GM21825 (cell line): ENCODE results near the gene ZNF491.
"Not testable (repeated sequence)": the region's sequence is repeated elsewhere in the genome, so short reads cannot be mapped to it uniquely, and the experiment has no call there.

Source experiments
- ATAC-seq: cut with Tn5 transposase; IDR thresholded peaks from one replicate; pipeline ENCODE4 v1.9.1; 2021; ENCODE audit warnings: mild to moderate bottlenecking, moderate library complexity; ENCODE audit not compliant: unreplicated experiment

The ZNF491 gene

DNA sequence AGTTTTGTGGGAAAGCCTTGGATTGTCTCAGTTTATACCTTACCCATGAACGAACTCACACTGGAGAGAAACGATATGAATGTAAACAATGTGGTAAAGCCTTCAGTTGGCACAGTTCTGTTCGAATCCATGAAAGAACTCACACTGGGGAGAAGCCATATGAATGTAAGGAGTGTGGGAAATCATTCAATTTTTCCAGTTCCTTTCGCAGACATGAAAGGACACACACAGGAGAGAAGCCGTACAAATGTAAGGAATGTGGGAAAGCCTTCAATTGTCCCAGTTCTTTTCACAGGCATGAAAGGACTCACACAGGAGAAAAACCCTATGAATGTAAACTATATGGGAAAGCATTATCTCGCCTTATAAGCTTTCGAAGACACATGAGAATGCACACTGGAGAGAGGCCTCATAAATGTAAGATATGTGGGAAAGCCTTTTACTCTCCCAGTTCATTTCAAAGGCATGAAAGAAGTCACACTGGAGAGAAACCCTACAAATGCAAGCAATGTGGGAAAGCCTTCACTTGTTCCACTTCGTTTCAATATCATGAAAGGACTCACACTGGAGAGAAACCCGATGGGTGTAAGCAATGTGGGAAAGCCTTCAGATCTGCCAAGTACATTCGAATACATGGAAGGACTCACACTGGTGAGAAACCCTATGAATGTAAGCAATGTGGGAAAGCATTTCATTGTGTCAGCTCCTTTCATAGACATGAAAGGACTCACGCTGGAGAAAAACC is 8.2 kb downstream of the ZNF491 start:
- no peak for ATAC-seq

DNA sequence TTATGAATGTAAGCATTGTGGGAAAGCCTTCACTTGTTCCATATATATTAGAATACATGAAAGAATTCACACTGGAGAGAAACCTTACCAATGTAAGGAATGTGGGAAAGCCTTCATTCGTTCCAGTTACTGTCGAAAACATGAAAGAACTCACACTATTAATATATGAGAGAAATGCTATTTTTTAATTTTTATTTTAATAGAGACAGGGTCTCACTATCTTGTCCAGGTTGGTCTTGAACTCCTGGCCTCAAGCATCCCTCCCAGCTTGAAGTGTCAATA is 8.7 kb downstream of the ZNF491 start:
- ATAC-seq, result no peak

DNA sequence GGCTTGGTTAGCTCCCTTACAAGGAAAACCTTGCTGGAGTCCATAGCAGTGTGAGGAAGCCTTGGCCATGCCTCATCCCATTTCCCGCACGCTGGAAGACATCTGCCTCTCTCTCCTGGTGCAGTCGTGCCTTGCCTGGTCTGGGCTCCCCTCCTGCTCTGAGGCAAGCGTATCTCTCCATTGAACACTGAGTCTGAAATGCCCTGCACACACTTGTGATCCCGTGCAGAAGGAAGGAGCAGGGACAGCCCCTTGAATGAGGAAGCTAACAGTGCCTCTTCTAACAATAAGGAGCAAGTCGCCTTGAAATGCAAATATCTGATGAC is 15.3 kb downstream of the ZNF491 start:
- ATAC-seq, result no peak

DNA sequence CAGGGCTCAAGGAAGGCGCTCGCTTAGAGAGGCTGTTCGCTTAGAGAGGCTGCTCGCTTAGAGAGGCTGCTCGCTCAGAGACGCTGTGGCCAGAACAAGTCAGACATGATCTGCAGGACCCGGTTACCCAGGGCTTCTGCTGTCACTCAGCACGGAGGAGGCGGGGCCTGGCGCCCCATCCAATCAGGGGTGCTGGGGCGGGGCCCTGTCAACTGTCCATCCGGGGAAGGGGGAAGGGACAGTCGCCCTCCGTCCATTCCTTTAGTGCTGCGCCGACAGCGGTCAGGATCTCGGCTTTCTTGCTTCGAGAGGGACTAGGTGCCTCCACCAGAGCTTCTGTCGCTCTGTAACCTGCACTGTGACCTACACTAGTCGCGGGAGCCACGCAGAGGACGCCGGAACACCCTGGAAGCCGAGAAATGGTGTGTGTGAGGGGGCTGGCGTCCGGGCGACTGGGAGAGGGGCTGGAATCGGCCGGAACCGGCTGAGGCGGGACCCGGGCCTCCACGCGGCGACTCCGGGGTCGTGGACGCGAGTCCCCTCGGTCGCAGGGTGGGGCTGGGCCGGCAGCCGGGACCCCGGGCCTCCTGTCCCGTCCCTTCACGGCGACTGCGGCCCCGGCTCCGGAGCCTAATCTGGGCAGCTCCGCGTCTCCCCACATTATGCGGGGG is 15.8 kb downstream of the ZNF491 start, which contains the start of gene ZNF440:
TSS of gene ZNF440 (plus strand) at position 245 of the 671 bp plus-strand sequence. CDS start at position 420, 175 bp downstream.
- ATAC-seq, result peak; percentile 92

- ATAC-seq, result no peak
Observed at GRCh38 chr19:11814700-11815035, 16.3 kb downstream of the ZNF491 start.

DNA sequence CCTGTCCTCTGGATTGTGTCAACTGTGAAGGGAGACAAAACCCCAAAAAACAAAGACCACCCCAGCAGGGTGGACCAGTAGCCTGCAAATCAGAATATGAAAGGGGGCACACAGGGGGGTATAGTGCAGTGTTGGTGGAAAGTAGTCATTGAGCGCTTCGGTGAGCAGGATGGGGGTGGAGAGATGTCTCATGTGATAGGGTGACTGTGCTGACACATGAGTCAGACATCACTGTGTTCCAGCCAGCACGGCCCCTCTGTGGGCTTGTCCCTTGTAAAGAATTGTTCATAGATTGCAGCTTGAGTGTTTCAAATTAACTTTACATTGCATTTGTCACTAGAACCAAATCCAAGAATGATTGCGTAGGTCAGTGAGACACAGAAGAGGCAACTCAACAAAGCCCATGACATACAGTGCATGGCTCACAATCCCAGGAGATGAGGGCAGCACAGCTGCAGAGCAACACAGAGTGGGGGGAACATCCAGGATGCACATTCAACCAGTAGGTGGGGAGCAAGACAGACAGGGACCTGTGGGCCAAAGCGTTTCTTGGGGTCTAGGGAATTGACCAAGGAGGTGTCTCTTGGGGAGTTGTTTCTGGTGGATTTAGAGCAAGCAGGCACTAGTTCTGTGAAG is 23.3 kb downstream of the ZNF491 start:
- no peak for ATAC-seq

DNA sequence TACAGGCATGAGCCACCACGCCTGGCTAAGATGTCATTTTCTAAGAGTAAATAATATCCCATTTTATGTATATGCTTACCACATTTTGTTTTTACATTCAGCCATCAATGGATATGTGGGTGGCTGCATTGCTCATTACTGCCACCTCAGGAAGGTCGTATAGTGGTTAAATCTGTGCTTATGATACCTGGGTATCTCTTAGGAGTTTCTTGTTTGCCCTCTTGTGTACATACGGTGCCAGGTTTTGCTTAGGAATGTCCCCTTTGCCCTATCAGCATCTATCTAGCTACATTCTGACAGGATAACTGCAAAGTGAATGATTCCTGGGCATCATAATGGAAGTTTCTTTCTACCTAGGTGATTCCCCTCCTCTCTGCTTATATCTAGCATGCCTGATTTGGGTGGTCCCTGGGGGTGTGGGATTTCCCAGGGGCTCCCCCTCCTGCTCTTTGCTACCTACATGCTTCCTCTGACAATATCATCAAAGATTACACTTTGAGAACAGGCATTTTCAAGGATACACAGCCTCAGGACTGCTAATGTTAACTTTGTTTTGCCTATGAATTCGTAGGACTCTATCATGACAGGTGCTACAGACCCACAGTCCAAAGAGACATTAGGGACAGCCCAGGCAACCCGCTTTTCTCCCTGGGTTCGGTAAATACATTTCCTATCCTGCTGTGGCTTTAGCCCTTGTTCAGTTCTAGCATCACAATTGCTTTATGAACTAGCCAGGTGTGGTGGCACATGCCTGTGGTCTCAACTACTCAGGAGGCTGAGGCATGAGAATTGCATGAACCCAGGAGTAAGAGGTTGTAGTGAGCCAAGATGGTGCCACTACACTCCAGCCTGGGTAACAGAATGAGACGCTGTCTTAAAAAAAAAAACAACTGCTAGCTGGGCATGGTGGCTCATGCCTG is 30.9 kb downstream of the ZNF491 start:
- not testable (repeated sequence) for ATAC-seq

DNA sequence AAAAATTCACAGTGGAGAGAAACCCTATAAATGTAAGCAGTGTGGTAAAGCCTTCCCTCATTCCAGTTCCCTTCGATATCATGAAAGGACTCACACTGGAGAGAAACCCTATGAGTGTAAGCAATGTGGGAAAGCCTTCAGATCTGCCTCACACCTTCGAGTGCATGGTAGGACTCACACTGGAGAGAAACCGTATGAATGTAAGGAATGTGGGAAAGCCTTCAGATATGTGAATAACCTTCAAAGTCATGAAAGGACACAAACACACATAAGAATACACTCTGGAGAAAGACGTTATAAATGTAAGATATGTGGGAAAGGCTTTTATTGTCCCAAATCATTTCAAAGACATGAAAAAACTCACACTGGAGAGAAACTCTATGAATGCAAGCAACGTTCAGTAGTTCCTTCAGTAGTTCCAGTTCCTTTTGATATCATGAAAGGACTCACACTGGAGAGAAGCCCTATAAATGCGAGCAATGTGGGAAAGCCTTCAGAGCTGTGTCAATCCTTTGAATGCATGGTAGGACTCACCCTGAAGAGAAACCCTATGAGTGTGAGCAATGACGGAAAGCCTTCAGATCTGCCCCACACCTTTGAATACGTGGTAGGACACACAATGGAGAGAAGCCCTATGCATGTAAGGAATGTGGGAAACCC is 34.1 kb downstream of the ZNF491 start:
- no peak for ATAC-seq

GRCh38 chr19:11833541-11833940 is 35.2 kb downstream of the ZNF491 start:
- ATAC-seq, result no peak

GRCh38 chr19:11835626-11836066 is 37.3 kb downstream of the ZNF491 start:
- ATAC-seq, result not testable (repeated sequence)

DNA sequence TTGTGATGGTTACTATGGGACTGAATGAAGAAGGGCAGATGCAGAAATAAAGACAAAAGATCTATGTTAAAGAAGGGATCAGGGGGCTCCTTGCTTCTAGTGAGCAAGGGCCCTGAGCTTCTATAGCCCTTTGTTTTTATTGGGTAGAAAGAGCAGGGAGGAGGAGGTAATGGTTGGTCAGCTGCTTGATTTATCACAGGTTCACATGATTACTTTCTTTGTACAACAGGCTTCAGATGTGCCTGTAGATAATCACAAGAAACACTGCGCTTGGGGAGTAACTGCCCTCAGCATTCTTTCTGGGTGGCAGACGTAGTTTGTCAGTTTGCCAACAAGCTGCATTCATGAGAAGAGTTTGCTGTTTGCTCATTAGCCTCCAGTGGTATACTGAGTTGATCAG is 45.4 kb downstream of the ZNF491 start:
- ATAC-seq, result no peak

DNA sequence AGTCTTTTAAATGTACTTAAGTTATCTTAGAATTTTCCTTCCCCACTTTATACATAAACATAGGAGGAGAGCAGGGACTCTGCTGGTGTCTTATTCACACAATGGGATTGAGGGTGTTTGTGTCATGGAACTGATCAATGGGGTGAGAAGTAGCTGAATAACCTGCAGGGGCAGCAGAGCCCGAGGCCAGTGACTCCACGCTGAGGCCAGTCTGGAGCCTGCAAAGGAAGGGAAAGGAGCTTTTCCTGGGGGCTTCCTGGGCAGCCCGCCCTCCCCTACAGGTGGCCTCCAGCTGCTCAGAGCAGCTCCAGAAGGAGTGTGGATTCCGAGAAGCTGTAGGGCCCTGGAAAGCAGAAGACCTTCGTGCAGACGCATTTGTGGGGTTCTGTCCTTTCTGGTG is 49.3 kb downstream of the ZNF491 start:
- ATAC-seq, result not testable (repeated sequence)

DNA sequence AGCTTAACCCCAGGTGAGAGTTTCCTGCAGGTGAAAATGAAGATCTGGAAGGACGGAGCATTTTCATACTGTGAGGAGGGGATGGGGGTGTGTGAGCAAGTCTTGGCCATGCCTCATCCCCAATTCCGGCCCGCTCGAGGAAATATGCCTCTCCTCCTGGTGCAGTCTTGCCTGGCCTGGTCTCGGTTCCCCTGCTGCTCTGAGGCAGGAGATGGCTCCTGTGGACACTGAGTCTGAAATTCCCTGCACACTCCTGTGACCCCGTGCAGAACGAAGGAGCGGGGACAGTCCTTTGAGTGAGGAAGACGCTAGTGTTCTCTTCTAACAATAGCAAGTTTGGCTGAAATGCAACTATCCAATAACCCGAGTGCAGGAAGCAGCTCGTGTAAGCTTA is 49.9 kb downstream of the ZNF491 start:
- ATAC-seq, result no peak

DNA sequence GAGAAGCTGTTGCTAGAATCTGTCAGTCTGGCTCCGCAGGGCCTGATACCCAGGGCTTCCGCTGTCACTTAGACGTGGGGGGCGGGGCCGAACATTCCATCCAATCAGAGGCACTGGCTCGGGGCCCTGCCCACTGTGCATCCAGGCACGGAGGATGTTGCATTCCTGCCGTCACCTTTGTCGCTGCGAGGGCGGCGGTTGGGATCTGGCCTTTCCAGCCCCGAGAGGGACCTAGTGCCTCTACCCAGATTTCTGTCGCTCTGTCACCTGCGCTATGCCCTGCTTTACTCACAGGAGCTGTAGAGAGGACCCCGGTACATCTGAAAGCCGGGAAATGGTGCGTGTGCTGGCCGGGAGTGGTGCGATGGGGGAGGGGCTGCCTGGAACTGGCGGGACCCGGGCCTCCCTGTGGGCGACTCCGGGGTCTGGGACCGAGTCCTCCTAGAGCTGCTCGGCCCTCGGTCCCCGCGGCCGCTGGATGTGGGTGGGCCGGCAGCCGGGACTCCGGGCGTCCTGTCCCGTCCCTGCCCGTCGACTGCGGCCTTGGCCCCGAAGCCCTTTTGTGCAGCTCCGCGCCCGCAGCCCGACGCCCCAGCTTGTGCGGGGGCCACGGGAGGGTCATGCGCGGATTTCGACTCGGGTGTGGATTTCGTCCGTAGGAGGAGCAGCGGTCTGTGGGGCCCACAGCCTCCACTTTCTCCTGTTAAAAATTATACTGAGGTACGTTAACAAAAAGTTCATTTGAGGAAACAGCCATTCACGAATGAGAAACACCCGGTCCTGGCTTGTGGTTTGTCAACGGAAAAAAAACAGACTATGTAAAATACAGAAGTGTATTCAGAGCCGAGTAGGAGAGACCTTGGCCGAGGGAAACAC is 50.5 kb downstream of the ZNF491 start, which contains the start of gene ZNF439:
TSS of gene ZNF439 (plus strand) at position 133 of the 876 bp plus-strand sequence. CDS start at position 275, 142 bp downstream.
- peak; percentile 83 for ATAC-seq

GRCh38 chr19:11850289-11850688 is 52.0 kb downstream of the ZNF491 start:
- not testable (repeated sequence) for ATAC-seq

DNA sequence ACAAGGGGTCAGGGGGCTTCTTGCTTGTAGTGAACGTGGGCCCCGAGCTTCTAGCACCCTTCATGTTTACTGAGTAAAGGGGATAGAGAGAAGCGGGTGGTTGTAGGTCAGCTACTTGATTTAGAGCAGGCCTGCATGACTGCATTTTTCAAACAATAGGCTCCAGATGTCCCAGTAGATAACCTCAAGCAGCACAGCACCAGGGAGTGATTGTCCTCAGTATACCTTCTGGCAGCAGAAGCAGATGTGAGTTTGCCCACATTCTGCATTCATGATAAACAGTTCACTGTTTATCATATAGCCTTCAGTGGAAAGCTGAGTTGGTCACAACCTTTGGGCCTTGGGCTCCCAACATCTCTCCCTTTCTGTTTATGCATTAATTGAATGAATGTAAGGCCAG is 55.0 kb downstream of the ZNF491 start:
- no peak for ATAC-seq

- ATAC-seq, result no peak
Observed at GRCh38 chr19:11856596-11857250, 58.4 kb downstream of the ZNF491 start.
